ENCODE measurements around the gene AUNIP.

The AUNIP gene

GRCh38 chr1:25858906-25859789, at the start of gene AUNIP:
Gene AUNIP, minus strand, starts transcription at chr1:25859457. Its CDS starts 100 bp downstream, at chr1:25859357.
- DNase-seq (ENCODE audit: low read depth) = peak; percentile 67

- no peak for DNase-seq (ENCODE audit: low read depth)
Measured at GRCh38 chr1:25909040-25909439, 49.8 kb upstream of the AUNIP start.

- DNase-seq (ENCODE audit: low read depth) = no peak
Measured at GRCh38 chr1:25908161-25908560, 48.9 kb upstream of the AUNIP start.

- DNase-seq (ENCODE audit: low read depth) = no peak
Measured at GRCh38 chr1:25907601-25908000, 48.3 kb upstream of the AUNIP start.

- DNase-seq (ENCODE audit: low read depth) = no peak
Measured at GRCh38 chr1:25906644-25907300, 47.5 kb upstream of the AUNIP start.

GRCh38 chr1:25905680-25906643, 46.7 kb upstream of the AUNIP start, which contains the start of gene STMN1:
Gene STMN1, minus strand, starts transcription at chr1:25906419. Its CDS starts 1,743 bp downstream, at chr1:25904676.
- peak; percentile 77 for DNase-seq (ENCODE audit: low read depth)

GRCh38 chr1:25904943-25905679, 45.9 kb upstream of the AUNIP start:
- DNase-seq (ENCODE audit: low read depth) = peak; percentile 87

- no peak for DNase-seq (ENCODE audit: low read depth)
Measured at GRCh38 chr1:25903986-25904385, 44.7 kb upstream of the AUNIP start.

GRCh38 chr1:25902462-25902861, 43.2 kb upstream of the AUNIP start:
- DNase-seq (ENCODE audit: low read depth) = no peak

- no peak for DNase-seq (ENCODE audit: low read depth)
Measured at GRCh38 chr1:25900219-25900618, 41.0 kb upstream of the AUNIP start.

- DNase-seq (ENCODE audit: low read depth) = no peak
Measured at GRCh38 chr1:25899792-25900191, 40.5 kb upstream of the AUNIP start.

GRCh38 chr1:25898223-25899015, 39.2 kb upstream of the AUNIP start:
- no peak for DNase-seq (ENCODE audit: low read depth)

- no peak for DNase-seq (ENCODE audit: low read depth)
Measured at GRCh38 chr1:25897754-25898153, 38.5 kb upstream of the AUNIP start.

GRCh38 chr1:25896266-25896665, 37.0 kb upstream of the AUNIP start:
- DNase-seq (ENCODE audit: low read depth) = no peak

- peak; percentile 91 for DNase-seq (ENCODE audit: low read depth)
Measured at GRCh38 chr1:25895365-25895990, 36.2 kb upstream of the AUNIP start.

- DNase-seq (ENCODE audit: low read depth) = no peak
Measured at GRCh38 chr1:25893116-25893515, 33.9 kb upstream of the AUNIP start.

GRCh38 chr1:25891606-25892005, 32.3 kb upstream of the AUNIP start:
- DNase-seq (ENCODE audit: low read depth) = no peak

- no peak for DNase-seq (ENCODE audit: low read depth)
Measured at GRCh38 chr1:25890239-25891034, 31.2 kb upstream of the AUNIP start.

- no peak for DNase-seq (ENCODE audit: low read depth)
Measured at GRCh38 chr1:25889470-25889869, 30.2 kb upstream of the AUNIP start.
